GM03348 (cell line): Measurements from ENCODE around the gene METTL14.
"Not testable (repeated sequence)": the region's sequence is repeated elsewhere in the genome, so short reads cannot be mapped to it uniquely, and the experiment has no call there.

Experiments used
- DNase-seq: peaks from one replicate; pipeline ENCODE4 v3.0.0; 2012; ENCODE audit warnings: low spot score

The METTL14 gene

GRCh38 chr4:118684873-118685811 lies at the start of gene METTL14:
Gene METTL14, plus strand, starts transcription at chr4:118685392. Its CDS starts 143 bp downstream, at chr4:118685535.
- peak; percentile 91 for DNase-seq

GRCh38 chr4:118636126-118636525 lies 49.1 kb upstream of the METTL14 start:
- DNase-seq = not testable (repeated sequence)

GRCh38 chr4:118664665-118665064 lies 20.5 kb upstream of the METTL14 start:
- not testable (repeated sequence) for DNase-seq

- peak; percentile 46 for DNase-seq
Observed at GRCh38 chr4:118669220-118669619, 16.0 kb upstream of the METTL14 start.

GRCh38 chr4:118670968-118671367 lies 14.2 kb upstream of the METTL14 start:
- not testable (repeated sequence) for DNase-seq

GRCh38 chr4:118676128-118676527 lies 9.1 kb upstream of the METTL14 start:
- no peak for DNase-seq

- DNase-seq = no peak
Observed at GRCh38 chr4:118680808-118681207, 4.4 kb upstream of the METTL14 start.

GRCh38 chr4:118682928-118683327 lies 2.3 kb upstream of the METTL14 start:
- DNase-seq = peak; percentile 62

- no peak for DNase-seq
Observed at GRCh38 chr4:118683513-118683912, 1.7 kb upstream of the METTL14 start.

GRCh38 chr4:118703118-118703517 lies 17.9 kb downstream of the METTL14 start:
- no peak for DNase-seq

GRCh38 chr4:118711052-118711451 lies 25.9 kb downstream of the METTL14 start:
- no peak for DNase-seq

- DNase-seq = no peak
Observed at GRCh38 chr4:118712872-118713271, 27.7 kb downstream of the METTL14 start.

GRCh38 chr4:118714682-118715081 lies 29.5 kb downstream of the METTL14 start:
- no peak for DNase-seq

- DNase-seq = no peak
Observed at GRCh38 chr4:118716304-118716703, 31.1 kb downstream of the METTL14 start.

GRCh38 chr4:118718511-118719170 lies 33.4 kb downstream of the METTL14 start:
- DNase-seq = no peak

- DNase-seq = no peak
Observed at GRCh38 chr4:118721752-118722151, 36.6 kb downstream of the METTL14 start.

GRCh38 chr4:118723369-118723768 lies 38.2 kb downstream of the METTL14 start:
- no peak for DNase-seq

GRCh38 chr4:118727360-118727759 lies 42.2 kb downstream of the METTL14 start:
- DNase-seq = no peak

GRCh38 chr4:118729287-118730286 lies 44.4 kb downstream of the METTL14 start:
- peak; percentile 53 for DNase-seq

- no peak for DNase-seq
Observed at GRCh38 chr4:118730683-118731082, 45.5 kb downstream of the METTL14 start.

GRCh38 chr4:118732591-118733330 lies 47.6 kb downstream of the METTL14 start:
- peak; percentile 81 for DNase-seq
